ENCODE measurements around the gene TRIM62.
A peak's percentile ranks its signal among the peaks of the same experiment; 100 is the strongest.

Gene TRIM62

DNA sequence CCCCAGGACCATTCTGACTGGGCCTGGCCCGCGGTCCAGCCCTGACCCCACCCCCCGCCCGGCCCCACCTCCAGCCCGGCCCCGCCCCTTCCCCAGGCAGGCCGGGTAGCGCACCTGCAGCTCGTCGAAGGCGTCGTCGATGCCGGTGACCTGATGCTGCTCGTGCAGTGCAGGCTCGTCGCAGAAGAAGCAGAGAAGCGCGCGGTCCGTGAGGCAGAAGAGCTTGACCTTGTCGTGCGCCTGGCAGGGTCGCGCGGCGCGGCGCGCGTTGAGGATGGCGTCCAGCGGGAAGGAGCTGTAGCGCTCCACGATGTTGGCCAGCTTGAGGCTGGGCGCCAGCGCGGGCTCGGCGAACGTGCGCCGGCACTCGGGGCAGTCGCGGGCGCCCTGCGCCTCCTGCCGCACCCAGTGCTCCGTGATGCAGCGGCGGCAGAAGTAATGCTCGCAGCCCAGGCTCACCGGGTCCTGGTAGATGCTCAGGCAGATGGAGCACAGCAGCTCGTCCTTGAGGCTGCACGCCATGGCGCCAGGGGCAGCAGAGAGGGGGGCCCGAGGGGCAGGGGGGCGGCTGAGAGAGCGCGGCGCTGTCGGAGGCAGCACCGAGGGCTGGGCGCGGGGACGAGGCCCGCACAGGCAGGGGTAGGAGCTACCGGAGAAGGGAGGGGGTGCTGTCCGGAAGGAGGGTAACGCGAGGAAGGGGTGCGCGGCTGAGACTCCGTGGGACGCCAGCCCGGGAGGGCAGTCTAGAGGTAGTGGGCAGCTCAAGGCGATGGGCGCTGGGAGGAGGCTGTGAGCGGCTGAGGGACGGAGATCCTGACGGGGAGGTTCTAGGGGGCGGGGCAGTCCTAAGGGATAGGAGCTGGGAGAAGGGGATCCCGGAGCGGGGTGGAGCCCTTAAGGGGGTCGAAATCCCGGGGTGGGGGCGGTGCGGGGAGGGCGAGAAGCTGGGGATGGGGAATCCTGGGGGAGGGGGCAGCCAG lies 642 bp downstream of the TRIM62 start:
- peak overlapping the region; percentile 61 for H3K4me3 ChIP-seq (ENCODE audit: low read depth, low read length)

DNA sequence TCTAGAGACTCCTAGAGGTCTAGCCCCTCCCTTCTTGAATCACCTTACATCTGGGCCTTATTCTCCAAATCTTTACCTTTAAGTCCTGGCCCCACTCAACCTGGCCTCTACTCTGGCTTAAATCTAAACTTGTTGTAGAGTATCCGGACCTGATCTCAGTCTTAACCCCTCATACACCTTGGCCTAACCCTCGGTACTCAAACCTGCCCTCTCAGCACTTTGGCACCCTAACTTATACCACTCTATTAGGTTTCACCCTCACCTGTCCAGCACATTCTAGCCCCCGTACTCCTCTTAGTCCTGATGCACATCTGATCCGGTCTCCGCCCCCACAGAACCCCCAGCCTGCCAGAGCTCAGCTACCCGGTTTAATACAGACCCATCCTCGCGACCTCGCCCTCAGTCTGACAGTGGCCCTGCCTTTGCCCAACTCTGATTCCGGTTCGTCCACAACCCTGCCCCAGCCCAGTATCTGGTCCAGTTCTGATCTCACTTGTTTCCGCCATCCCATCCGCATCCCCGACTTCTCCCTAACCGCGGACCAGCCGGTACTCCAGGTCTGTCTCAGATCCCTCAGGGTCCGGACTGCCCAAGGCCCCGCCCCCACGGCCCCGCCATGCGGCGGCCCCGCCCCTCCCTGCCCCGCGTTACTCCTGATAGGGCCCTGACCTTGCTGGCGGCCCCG lies 1.5 kb downstream of the TRIM62 start:
- H3K4me3 ChIP-seq (ENCODE audit: low read depth, low read length), result peak overlapping the region; percentile 28

DNA sequence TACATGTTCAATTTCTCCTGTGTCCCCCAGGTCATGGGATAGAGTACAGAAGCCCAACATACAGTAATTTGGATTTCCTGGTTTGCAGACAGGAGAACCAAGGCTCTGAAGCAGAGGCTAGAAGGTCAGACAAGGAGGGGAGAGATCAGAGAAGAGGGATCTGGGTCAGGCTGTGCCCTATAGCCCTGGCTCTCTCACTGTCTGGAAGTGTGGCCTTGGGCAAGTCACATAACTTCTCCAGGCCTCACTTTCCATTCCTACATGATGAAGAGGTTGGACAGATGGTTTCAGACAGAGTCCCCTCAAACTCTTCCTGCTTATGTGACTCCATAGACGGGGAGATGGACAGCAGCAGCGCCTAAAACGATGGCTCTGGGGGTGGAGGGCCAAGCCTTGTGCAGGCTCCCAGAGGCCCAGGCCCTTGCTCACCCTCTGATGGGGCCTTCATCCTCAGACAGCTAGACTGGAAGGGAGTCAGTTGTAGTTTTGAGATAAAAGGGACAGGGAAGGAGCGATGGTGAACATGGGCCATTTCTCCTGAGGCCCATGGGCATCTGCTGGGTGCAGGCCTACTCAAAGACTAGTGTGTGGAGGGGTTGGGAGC lies 2.9 kb downstream of the TRIM62 start:
- no peak overlapping the region for H3K4me3 ChIP-seq (ENCODE audit: low read depth, low read length)

DNA sequence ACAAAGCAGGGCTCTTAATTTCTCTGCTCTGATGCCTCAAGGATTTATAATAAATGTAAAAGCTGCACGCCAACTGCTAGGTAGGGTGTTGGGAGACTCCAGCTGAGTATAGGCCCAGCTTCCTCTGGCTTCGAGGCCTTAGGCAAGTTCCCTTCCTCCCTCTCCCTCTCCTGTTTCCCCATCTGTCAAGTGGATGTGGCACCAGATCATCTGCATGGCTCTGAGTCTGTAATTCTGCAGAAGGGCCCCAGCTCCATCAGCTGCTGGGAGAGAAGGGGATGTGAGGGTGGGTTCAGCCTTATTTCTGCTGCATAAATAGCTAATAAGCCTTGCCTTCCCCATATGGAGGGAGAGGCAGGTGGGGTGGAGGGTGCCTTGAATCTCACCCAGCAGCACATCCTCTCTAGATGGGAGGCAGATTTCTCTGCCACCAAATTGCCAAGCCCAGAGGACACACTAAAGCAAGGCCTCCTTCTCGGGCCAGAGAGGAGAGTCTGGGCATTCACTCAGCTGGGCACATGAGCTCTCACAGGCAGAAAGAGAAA lies 3.8 kb downstream of the TRIM62 start:
- no peak overlapping the region for H3K4me3 ChIP-seq (ENCODE audit: low read depth, low read length)

DNA sequence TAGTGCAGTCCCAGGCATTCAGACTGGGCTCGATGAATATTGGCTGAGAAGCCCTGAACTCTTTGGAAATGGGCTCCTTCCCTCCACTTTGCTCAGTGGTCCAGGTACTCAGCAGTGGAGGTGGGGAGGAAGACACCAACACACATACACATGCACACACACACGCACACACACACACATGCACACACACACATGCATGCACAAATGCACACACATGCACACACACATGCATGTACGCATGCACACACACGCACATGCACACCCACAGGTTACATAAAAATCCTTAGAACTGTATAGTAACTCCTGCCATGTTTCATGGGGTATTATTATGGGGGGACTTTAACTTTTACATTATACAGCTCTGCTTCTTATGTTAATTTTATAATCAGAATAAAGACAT lies 5.0 kb downstream of the TRIM62 start:
- no peak overlapping the region for H3K4me3 ChIP-seq (ENCODE audit: low read depth, low read length)

DNA sequence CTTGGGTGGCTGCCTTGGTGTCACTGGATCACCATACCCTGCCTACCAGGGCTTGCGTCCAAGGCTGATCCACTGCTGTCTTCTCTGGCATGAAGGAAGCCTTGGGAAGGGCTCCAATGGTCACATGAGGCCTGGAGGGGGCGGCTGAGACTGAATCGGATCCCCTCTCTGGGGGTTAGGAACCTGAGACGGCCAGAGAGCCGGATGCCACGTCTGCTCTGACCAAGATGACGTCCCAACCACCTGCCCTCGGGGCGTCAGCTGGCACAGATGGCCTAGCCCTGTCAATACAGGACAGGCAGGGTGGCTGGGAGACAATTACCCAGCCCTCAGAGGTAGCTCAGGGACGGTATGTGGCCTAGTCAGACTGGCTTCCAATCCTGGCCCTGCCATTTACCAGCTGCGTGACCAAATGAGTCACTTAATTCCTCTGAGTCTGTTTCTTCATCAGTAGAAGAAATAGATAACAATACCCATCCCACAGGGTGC lies 5.4 kb downstream of the TRIM62 start:
- H3K4me3 ChIP-seq (ENCODE audit: low read depth, low read length), result no peak overlapping the region

DNA sequence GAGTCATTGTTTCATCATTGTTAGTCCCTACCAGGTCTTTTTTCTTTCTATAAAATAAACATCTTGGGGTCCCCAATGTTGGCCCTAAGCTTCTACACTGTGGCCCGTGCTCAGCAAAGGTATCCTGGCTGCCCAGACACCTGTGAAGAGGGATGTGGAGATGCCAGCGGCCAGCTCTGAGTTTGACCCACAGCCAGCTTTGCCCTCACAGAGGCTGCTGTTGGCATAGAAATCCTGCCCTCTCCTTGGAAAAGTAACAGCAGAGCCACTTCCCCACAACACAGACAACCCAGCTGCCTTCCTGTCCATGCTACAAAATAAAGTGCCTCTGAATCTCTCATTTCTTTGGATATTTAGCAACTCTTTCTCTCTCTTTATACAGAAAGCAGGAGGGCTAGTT lies 6.0 kb downstream of the TRIM62 start:
- no peak overlapping the region for H3K4me3 ChIP-seq (ENCODE audit: low read depth, low read length)

DNA sequence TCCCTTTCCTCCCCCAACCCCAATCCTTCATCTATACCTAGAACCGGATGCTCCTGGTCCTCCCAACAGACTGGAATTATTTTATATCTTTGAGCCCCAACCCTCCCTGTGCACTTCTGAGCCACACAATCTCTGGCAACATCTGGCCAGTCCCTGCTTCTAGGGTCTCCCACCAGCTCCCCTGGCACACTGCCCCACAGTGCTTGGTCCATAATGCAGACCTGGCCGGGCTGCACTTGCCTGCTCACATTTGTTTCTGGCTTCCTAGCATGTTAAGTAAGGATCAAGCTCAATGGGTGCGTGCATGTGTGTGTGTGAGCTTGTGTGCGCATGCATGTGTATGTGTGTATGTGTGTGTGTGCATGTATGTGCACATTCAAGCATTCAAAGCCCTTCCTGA lies 8.8 kb downstream of the TRIM62 start:
- H3K4me3 ChIP-seq (ENCODE audit: low read depth, low read length), result no peak overlapping the region

DNA sequence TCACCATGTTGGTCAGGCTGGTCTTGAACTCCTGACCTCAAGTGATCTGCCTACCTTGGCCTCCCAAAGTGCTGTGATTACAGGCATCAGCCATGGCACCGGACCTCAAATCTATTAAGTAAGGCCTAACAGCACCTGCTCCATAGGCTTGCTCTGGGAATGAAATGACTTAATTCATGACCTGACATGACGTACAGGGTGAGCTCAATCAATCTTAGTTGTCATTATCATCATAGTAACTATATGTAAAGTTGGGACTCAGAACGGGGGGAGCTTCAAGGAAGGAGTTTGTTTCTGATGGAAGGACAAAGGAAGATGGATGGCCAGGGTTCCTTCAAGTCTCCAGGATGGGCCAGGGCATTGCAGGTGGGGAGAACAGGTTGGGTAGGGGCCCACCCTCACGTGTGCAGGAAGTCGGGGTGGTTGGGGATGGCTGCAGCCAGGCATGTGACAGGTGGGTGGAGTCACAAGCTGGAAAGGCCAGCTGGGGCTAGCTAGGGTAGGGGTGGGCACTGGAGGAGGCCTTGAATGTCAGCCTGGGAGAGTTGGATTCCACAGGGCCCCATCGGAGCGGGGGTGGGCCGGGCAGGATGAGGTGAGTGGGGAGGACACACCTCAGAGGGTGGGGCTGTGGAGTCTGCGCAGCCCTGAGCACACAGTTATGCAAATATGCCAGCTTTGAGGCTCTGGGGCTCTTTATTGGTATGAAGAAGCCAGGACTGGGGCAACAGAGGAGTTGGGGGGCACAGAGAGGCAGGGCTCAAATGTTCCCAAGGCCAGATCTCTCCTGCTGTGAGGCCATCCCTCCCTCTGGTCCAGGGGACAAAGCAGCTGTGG lies 9.6 kb downstream of the TRIM62 start:
- no peak overlapping the region for H3K4me3 ChIP-seq (ENCODE audit: low read depth, low read length)

DNA sequence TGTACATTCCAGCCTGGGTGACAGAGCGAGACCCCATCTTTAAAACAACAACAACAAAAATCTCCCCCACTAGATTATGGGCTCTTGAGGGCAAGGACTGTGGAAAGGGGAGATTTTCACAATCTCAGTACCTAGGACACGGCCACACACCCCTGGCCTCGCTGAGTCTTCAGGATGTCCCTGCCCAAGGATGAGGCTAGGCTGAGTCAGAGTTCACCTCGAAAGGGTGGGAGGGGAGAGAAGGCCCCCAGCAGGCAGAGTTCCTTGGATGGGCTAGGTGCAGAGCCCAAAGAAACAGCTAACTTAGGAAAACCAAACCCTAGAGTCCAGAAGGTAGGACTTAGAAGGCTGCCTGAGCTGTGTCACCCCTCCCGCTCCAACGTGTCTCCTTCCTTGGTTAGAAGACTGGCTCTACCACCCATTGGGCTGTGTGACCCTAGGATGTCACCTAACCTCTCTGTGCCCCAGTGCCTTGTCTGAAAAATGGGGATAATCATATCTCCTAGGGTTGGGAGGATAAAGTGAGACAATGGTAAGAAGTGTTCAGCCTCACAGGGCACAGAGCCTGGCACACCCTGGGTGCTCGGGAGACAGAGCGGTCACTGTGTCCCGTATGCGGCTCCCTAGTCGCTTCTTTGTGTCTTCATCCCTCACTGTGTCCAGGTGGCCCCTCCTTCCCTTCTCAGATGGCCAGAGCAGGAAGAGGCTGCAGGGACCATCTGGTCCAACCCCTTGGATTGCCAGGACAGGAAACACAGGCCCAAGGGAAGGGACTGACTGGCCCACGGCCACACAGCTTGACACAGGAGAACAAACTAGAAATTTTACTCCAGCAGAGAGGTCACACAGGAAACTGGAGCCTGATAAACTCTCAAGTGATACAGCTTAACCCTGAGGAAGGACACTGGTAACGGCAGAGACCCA lies 11.2 kb downstream of the TRIM62 start:
- no peak overlapping the region for H3K4me3 ChIP-seq (ENCODE audit: low read depth, low read length)

DNA sequence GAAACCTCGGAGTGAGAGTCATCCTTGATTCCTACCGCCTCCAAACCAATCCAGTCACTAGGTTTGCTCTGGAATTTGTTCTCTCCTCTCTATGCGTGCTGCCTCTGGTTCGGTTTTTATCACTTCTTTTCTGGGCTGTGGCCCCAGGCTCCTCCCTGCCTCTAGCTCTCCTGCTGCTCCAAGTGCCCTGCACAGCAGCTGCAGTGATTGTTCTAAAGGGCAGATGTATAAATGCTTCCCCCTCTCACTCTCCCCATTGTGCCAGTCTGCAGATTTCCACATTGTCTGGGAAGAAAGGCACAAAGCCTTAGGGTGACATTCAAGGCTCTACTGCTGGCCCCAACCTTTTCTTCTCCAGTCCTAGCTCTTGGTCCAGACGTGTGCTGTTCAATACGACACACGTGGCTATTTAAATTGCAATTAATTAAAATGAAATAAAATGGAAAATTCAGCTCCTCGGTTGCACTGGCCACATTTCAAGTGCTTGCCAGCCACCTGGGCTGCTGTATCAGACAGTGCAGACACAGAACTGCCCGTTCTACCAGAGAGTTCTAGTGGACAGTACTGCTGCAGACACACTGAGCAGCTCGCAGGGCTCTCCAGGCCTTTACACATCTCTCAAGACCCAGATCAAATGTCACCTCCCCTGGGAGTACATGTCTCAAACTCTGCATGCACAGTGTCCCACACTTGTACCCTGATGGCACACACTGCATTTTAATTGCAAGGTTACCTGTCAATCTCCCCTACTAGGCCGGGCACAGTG lies 12.4 kb downstream of the TRIM62 start:
- no peak overlapping the region for H3K4me3 ChIP-seq (ENCODE audit: low read depth, low read length)

DNA sequence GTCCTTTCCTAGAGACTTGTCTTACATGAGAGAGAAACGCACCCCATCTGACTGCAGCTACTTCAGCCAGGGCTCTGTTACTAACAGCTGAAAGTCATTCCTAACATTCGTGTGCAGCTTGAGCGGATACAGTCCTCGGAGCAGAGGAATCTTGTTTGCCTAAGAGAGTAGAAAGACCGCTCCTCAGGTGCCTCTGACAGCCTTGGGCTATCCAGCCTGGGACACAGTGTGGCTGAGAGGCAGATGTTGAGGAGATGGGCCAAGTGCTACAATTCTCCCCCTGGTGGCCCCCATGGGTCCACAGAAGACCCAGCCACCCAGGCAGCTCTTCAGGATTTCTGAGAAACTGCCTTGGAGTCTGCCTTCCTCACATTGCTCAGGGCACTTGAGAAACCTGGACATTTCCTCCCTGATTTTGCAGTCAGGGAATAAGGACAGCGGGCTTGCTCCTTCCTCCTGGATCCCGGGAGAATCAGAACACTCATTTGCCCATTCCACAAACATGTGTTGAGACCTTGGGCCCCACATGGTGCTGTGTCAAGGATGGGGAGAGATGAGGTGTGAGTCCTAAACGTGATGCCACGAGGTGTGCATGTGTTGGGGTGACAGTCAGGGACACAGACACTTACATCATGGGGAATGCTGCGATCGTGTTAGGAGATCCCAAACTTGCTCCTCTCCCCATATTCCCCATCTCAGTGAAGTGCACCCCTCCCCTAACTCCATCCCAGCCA lies 13.1 kb downstream of the TRIM62 start:
- no peak overlapping the region for H3K4me3 ChIP-seq (ENCODE audit: low read depth, low read length)

DNA sequence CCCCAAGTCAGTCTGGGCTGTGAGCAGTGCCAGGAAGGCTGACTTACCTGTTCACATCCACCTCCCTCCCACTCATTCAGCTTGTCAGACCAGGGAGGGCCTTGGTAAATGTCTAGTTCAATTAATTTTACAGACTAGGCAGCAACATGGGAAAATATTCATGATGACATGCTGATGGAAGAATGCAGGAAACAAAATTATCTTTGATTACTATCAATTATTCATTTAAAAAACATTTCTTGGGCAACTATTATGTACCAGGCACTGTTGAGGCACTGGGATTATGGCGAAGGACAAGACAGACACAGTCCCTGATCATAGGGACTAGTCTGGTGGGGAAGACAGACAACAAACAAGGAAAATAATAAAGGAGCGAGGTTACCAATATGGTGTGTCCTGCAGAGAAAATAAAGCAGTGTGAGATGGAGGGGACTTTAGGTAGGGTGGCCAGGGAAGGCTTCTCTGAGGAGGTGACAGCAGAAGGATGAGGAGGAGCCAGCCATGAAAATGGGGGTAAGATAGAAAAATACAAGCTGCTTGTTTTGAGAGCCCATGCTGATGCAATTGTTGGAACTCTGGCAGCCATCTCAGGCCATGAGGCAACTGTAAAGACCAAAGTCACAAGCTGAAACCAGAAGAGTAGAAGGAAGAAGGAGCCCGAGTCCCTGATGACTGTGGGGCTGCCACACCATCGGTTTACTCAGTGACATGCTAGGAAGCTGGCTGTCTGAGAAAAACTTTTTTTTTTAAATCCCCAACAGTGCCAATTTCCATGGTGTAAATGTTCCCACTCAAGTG lies 14.0 kb downstream of the TRIM62 start:
- no peak overlapping the region for H3K4me3 ChIP-seq (ENCODE audit: low read depth, low read length)

DNA sequence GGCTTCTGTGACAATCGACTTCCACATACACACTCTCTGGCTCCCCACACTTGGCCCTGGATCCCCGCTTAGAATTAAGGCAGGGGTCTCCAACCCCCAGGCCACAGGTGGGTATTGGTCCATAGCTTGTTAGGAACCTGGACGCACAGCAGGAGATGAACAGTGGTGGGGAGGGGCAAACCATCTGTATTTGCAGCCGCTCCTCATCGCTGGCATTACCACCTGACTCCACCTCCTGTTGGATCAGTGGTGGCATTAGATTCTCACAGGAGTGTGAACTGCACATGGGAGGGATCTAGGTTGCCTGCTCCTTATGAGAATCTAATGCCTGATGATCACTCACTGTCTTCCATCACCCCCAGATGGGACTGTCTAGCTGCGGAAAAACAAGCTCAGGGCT lies 16.0 kb downstream of the TRIM62 start:
- no peak overlapping the region for H3K4me3 ChIP-seq (ENCODE audit: low read depth, low read length)

DNA sequence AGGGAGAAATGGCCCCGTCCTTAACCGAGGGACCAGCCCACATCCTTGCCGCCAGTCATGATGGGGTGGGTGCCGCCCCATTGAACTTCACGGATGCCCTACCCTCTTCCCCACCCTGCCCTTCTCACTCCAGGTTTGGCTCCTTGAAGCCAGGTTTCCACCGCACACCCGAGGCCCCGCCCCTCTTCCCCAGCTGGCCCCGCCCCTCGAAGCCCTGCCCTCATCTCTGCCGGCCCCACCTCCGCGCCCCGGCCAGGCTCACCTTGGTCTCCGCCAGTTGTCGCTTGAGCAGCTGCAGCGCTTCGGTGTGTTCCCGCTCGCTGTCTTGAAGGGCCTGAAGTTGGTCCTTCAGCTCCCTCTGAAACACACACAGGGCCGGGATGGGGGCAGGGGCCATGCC lies 16.6 kb downstream of the TRIM62 start:
- no peak overlapping the region for H3K4me3 ChIP-seq (ENCODE audit: low read depth, low read length)

DNA sequence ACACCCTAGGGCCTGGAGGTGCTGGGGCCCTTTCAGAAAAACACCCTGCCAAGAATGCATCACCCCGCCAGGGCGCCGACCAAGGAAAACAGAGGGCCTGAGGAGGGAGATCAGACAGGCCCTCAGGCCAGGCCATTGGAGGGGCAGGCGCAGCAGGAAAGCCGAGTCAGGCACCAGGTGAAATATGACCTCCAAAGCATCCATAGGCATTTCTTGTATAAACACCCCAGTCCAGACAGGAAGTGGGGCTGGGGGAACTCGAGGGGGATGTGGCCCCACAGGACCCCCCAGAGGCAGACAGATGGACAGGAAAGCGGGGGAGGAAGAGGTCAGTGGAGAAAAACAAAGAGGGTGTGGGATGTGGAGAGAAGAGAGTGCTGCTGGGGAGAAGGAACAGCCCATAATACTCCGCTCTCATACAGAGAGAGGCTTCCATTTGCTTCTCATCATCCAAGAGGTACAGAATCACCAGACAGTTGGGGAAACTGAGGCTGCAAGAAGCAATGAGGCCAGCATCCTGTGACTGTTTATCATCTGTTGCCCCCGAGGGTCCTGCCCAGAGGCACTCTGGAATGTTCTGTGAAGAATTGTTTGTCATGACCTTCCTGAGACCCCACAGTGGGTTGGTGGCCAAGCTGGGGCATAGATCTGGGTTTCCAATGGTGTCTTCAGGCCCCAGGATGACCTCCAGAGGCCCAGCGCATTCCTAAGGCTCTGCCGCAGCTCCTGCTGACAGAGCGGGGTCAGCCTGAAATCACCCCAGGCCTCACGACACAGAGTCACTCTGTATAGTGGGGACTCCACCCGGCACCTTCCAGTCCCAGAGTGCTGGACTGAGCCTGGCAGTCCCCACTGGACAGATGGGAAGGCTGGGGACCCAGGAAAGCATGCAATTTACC lies 18.0 kb downstream of the TRIM62 start:
- H3K4me3 ChIP-seq (ENCODE audit: low read depth, low read length), result no peak overlapping the region
